Uterus (tissue), 4 donors: ENCODE measurements around the gene ZNF823. TPM values are rescaled to one million over a fixed set of nuclear protein-coding genes. Genes with fewer than 3 reads are reported as not detected.

Experiments
- DNase-seq, 2 donors: peaks; one replicate each; pipeline ENCODE4 v3.0.0-alpha.2; 2019 to 2020
- H3K27ac ChIP-seq, 2 donors: fragments of 200-600 bp; sonication (generic); 1 replicate in 1 of 2; 2 replicates in 1 of 2; pipeline ENCODE4 v1.5.1; 2016 to 2018
- H3K27me3 ChIP-seq, 2 donors: fragments of 200-600 bp; sonication (generic); one replicate each; pipeline ENCODE4 v1.5.1; 2018 to 2019; ENCODE audit warnings: control low read depth in 1 of 2
- H3K36me3 ChIP-seq, 2 donors: fragments of 200-600 bp; sonication (generic); one replicate each; pipeline ENCODE4 v1.5.1; 2019; ENCODE audit warnings: control low read depth in 1 of 2
- H3K4me1 ChIP-seq, 2 donors: fragments of 200-600 bp; sonication (generic); one replicate each; pipeline ENCODE4 v1.5.1; 2018 to 2019; ENCODE audit warnings: control low read depth in 1 of 2
- H3K4me3 ChIP-seq, 2 donors: fragments of 200-600 bp; sonication (generic); 1 replicate in 1 of 2; 2 replicates in 1 of 2; pipeline ENCODE4 v1.5.1; 2018 to 2019; ENCODE audit warnings: mild to moderate bottlenecking in 1 of 2
- H3K9me3 ChIP-seq, 2 donors: fragments of 200-600 bp; sonication (generic); one replicate each; pipeline ENCODE4 v1.5.1; 2019; ENCODE audit warnings: control low read depth in 1 of 2
- CTCF ChIP-seq, 4 experiments: fragments of 200-600 bp in 2 of 4; fragments of 450-650 bp in 2 of 4; sonication (generic) in 2 of 4; IDR thresholded peaks; one replicate each; pipeline ENCODE4 v1.5.1; 2016 to 2019; ENCODE audit warnings: antibody characterized with exemption in 4 of 4, mild to moderate bottlenecking in 2 of 4, moderate library complexity in 1 of 4
- POLR2A ChIP-seq, 2 donors: fragments of 450-650 bp; IDR thresholded peaks; one replicate each; pipeline ENCODE4 v1.6.1; 2016; ENCODE audit warnings: antibody characterized with exemption in 2 of 2, mild to moderate bottlenecking in 1 of 2, moderate library complexity in 1 of 2
- intact Hi-C: fragments of 100-400 bp; cut with DNase I; formaldehyde crosslinking; loops from one replicate; pipeline ENCODE4 v1.15.1; 2023; ENCODE audit warnings: low total_unique reads
- total RNA-seq, 4 donors: library from RNA; depleted of rRNA in 3 of 4; stranded (reverse); fragments of >200 nt in 3 of 4; gene quantifications; one replicate each; pipeline versions ENCODE4 v1.1.0 to v1.2.4, GENCODE V29; 2014 to 2023
- donor health status: DM: yes; HTN: yes; CAD: no.

ZNF823 gene
- total RNA-seq, 4 donors from 2014 or later, result 3.2 to 24.1 (median 20.0) TPM

DNA sequence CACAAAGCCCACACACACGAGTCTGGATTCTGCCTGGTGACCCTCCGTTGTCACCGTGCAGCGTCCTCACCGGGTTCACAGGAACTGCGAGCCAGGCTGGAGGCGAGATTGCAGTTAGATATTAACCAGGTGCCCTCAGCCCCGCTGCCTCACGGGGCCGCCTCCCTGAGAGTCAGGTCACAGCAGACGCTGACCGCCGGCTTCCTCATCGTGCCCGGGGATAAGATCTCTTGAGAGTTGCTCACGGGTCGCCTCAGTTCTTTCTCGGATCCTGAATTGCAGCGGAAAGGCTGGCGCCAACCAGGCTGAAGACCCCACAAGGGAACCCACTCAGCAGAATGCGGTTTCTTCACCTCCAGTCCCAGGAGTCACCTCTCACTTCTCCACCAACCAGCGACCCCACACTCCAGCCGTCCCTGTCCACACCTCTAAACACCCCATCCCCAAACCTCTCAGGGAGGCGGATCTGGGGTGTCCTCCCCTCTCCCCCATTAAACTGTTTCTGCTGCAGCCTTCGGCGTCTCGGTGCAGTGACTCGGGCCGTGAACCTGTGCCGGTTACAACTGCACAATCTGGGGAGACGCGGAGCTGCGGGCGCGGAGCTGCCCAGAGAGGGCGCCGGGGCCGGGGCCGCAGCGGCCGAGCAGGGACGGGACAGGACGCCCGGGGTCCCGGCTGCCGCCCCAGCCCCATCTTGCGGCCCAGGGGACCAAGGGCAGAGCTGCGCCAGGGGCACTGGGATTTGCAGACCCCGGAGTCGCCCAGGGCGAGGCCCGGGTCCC is 591 bp downstream of the ZNF823 start:
- H3K4me3 ChIP-seq, result peak overlapping the region; percentile 76 to 89
- no peaks in the 10 kb centered on the region for H3K27me3 ChIP-seq
- DNase-seq, result peak; percentile 23 to 26
- peaks cover 0 to 7% of the 10 kb centered on the region in 2 donors for H3K4me1 ChIP-seq
- intact Hi-C loops, result no loop called here
- peak overlapping the region; percentile 83 to 89 for H3K27ac ChIP-seq
- TF ChIP-seq POLR2A (IDR thresholded peaks at IDR 0.05), result no peak
- no peak for TF ChIP-seq CTCF (IDR thresholded peaks at IDR 0.05)
- H3K9me3 ChIP-seq, result no peaks in the 10 kb centered on the region
- H3K36me3 ChIP-seq, result no peaks in the 10 kb centered on the region

DNA sequence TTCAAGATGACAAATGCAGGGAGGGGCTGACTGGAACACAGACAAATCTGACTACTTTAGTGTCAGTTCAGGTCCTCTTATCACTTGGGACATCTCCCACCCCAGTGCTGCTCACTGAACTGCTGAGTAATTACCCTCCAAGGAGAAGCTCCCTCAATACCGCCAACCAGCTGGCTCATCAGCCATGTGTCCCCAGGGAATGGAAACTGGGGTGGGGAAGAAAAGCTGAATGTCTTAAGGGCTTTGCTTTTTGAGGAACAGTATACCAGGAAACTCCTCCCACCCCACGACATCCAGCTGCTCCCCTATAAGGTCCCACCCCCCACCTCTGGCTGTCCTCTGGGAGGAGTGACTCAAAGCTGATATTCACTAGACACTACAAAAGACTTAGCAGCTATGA is 2.0 kb downstream of the ZNF823 start:
- Histone ChIP-seq H3K4me1 (peaks cover 0 to 7% of the 10 kb centered on the region in 2 donors), H3K9me3 (no peaks in the 10 kb centered on the region), H3K27ac (no peak overlapping the region), H3K4me3 (no peak overlapping the region), H3K27me3 (no peaks in the 10 kb centered on the region), H3K36me3 (no peaks in the 10 kb centered on the region)
- intact Hi-C loops, result no loop called here
- DNase-seq, result peak in 1 of 2 donors; percentile 19
- TF ChIP-seq POLR2A (IDR thresholded peaks at IDR 0.05), result no peak
- no peak for TF ChIP-seq CTCF (IDR thresholded peaks at IDR 0.05)

GRCh38 chr19:11735375-11735774 is 3.4 kb downstream of the ZNF823 start:
- Histone ChIP-seq H3K27ac (no peak overlapping the region), H3K4me3 (no peak overlapping the region), H3K27me3 (no peaks in the 10 kb centered on the region), H3K4me1 (peaks cover 0 to 7% of the 10 kb centered on the region in 2 donors), H3K9me3 (no peaks in the 10 kb centered on the region), H3K36me3 (no peaks in the 10 kb centered on the region)
- intact Hi-C loops, result no loop called here
- DNase-seq, result no peak
- TF ChIP-seq POLR2A (IDR thresholded peaks at IDR 0.05), result no peak
- TF ChIP-seq CTCF (IDR thresholded peaks at IDR 0.05), result no peak

- no peaks in the 10 kb centered on the region for H3K4me1 ChIP-seq
- no peak for DNase-seq
- intact Hi-C loops, result no loop called here
- H3K4me3 ChIP-seq, result no peak overlapping the region
- no peaks in the 10 kb centered on the region for H3K9me3 ChIP-seq
- H3K27me3 ChIP-seq, result no peaks in the 10 kb centered on the region
- H3K36me3 ChIP-seq, result no peaks in the 10 kb centered on the region
- TF ChIP-seq CTCF (IDR thresholded peaks at IDR 0.05) (no peak), POLR2A (IDR thresholded peaks at IDR 0.05) (no peak)
- H3K27ac ChIP-seq, result no peak overlapping the region
These were observed 9.2 kb downstream of the ZNF823 start for GRCh38 chr19:11729586-11729985.

DNA sequence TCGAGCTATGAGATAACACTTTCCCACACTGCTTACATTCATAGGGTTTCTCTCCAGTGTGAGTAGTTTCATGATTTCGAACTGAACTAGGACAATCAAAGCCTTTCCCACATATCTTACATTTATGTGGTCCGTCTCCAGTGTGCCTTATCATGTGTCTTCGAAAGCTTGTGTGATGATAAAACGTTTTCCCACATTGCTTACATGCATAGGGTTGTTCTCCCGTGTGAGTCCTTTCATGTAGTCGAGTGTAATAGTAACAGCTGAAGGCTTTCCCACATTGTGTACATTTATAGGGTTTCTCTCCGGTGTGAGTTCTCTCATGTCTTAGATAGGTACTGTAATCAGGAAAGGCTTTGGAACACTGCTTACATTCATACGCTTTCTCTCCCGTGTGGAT is 16.3 kb downstream of the ZNF823 start:
- Histone ChIP-seq H3K27me3 (no peaks in the 10 kb centered on the region), H3K4me3 (no peak overlapping the region), H3K27ac (no peak overlapping the region), H3K4me1 (no peaks in the 10 kb centered on the region), H3K36me3 (no peaks in the 10 kb centered on the region), H3K9me3 (no peaks in the 10 kb centered on the region)
- no peak for TF ChIP-seq POLR2A (IDR thresholded peaks at IDR 0.05)
- TF ChIP-seq CTCF (IDR thresholded peaks at IDR 0.05), result no peak
- DNase-seq, result no peak
- intact Hi-C loops, result no loop called here
